Measurements from ENCODE around the gene NOS1AP.
"Not testable (repeated sequence)": the region's sequence is repeated elsewhere in the genome, so short reads cannot be mapped to it uniquely, and the experiment has no call there.

The NOS1AP gene

GRCh38 chr1:162059721-162060120 lies 9.8 kb upstream of the NOS1AP start:
- DNase-seq (ENCODE audit: low read depth) = no peak

- no peak for DNase-seq (ENCODE audit: low read depth)
Observed at GRCh38 chr1:162060314-162060713, 9.2 kb upstream of the NOS1AP start.

- no peak for DNase-seq (ENCODE audit: low read depth)
Observed at GRCh38 chr1:162062542-162063015, 6.9 kb upstream of the NOS1AP start.

- DNase-seq (ENCODE audit: low read depth) = no peak
Observed at GRCh38 chr1:162065016-162065415, 4.5 kb upstream of the NOS1AP start.

- DNase-seq (ENCODE audit: low read depth) = not testable (repeated sequence)
Observed at GRCh38 chr1:162066836-162067235, 2.7 kb upstream of the NOS1AP start.

GRCh38 chr1:162067466-162067865 lies 2.0 kb upstream of the NOS1AP start:
- DNase-seq (ENCODE audit: low read depth) = no peak

GRCh38 chr1:162068301-162068700 lies 1.2 kb upstream of the NOS1AP start:
- no peak for DNase-seq (ENCODE audit: low read depth)

GRCh38 chr1:162070094-162070748 lies 730 bp downstream of the NOS1AP start:
- DNase-seq (ENCODE audit: low read depth) = no peak

GRCh38 chr1:162070825-162071224 lies 1.3 kb downstream of the NOS1AP start:
- DNase-seq (ENCODE audit: low read depth) = no peak

GRCh38 chr1:162072740-162073139 lies 3.2 kb downstream of the NOS1AP start:
- no peak for DNase-seq (ENCODE audit: low read depth)

GRCh38 chr1:162074276-162075005 lies 5.0 kb downstream of the NOS1AP start:
- DNase-seq (ENCODE audit: low read depth) = no peak

GRCh38 chr1:162075862-162076261 lies 6.4 kb downstream of the NOS1AP start:
- DNase-seq (ENCODE audit: low read depth) = no peak

- no peak for DNase-seq (ENCODE audit: low read depth)
Observed at GRCh38 chr1:162077648-162078299, 8.3 kb downstream of the NOS1AP start.

GRCh38 chr1:162079030-162079429 lies 9.5 kb downstream of the NOS1AP start:
- no peak for DNase-seq (ENCODE audit: low read depth)

- no peak for DNase-seq (ENCODE audit: low read depth)
Observed at GRCh38 chr1:162080472-162081015, 11.1 kb downstream of the NOS1AP start.

- DNase-seq (ENCODE audit: low read depth) = no peak
Observed at GRCh38 chr1:162081316-162081715, 11.8 kb downstream of the NOS1AP start.

- DNase-seq (ENCODE audit: low read depth) = not testable (repeated sequence)
Observed at GRCh38 chr1:162082080-162082479, 12.6 kb downstream of the NOS1AP start.

GRCh38 chr1:162083273-162083672 lies 13.8 kb downstream of the NOS1AP start:
- no peak for DNase-seq (ENCODE audit: low read depth)

- no peak for DNase-seq (ENCODE audit: low read depth)
Observed at GRCh38 chr1:162085991-162086390, 16.5 kb downstream of the NOS1AP start.

- DNase-seq (ENCODE audit: low read depth) = no peak
Observed at GRCh38 chr1:162087111-162087510, 17.6 kb downstream of the NOS1AP start.

- DNase-seq (ENCODE audit: low read depth) = no peak
Observed at GRCh38 chr1:162087574-162087973, 18.1 kb downstream of the NOS1AP start.

- no peak for DNase-seq (ENCODE audit: low read depth)
Observed at GRCh38 chr1:162088281-162088969, 18.9 kb downstream of the NOS1AP start.
